Endodermal cell (in vitro differentiated cells): Measurements from ENCODE around the gene PLCH2. TPM values are rescaled to one million over a fixed set of nuclear protein-coding genes. Genes with fewer than 3 reads are reported as not detected.

Source experiments
- DNase-seq: peaks from one replicate; pipeline ENCODE4 v3.0.0-alpha.2; 2017
- H3K27ac ChIP-seq: 2 replicates; pipeline ENCODE4 v1.5.1; 2013; ENCODE audit warnings: mild to moderate bottlenecking, low read depth, low read length, moderate library complexity
- H3K27me3 ChIP-seq: 2 replicates; pipeline ENCODE4 v1.6.1; 2013; ENCODE audit warnings: mild to moderate bottlenecking, low read length, moderate library complexity; ENCODE audit not compliant: insufficient read depth, control insufficient read depth, poor library complexity, severe bottlenecking
- H3K36me3 ChIP-seq: 2 replicates; pipeline ENCODE4 v1.7.0; 2013; ENCODE audit warnings: mild to moderate bottlenecking, low read length, moderate library complexity; ENCODE audit not compliant: control insufficient read depth, insufficient read depth
- H3K4me1 ChIP-seq: one replicate; pipeline ENCODE4 v1.7.0; 2013; ENCODE audit warnings: low read length; ENCODE audit not compliant: control insufficient read depth, insufficient read depth
- H3K4me3 ChIP-seq: 2 replicates; pipeline ENCODE4 v1.5.1; 2013; ENCODE audit warnings: mild to moderate bottlenecking, low read length, moderate library complexity
- H3K9ac ChIP-seq: 2 replicates; pipeline ENCODE4 v1.6.1; 2013; ENCODE audit warnings: mild to moderate bottlenecking, low read length, moderate library complexity; ENCODE audit not compliant: poor library complexity, severe bottlenecking; ENCODE audit errors: extremely low read depth
- H3K9me3 ChIP-seq: 2 replicates; pipeline ENCODE4 v1.6.1; 2013; ENCODE audit warnings: mild to moderate bottlenecking, low read length, moderate library complexity; ENCODE audit not compliant: control insufficient read depth
- H3K27ac Mint-ChIP-seq: 2 replicates; pipeline ENCODE4 v1.8.0; 2020; ENCODE audit warnings: mixed read lengths
- H3K27me3 Mint-ChIP-seq: 2 replicates; pipeline ENCODE4 v1.8.0; 2021; ENCODE audit warnings: mild to moderate bottlenecking, mixed read lengths; ENCODE audit not compliant: insufficient read depth
- H3K36me3 Mint-ChIP-seq: 2 replicates; pipeline ENCODE4 v1.8.0; 2020; ENCODE audit warnings: low read depth, mixed read lengths
- H3K4me1 Mint-ChIP-seq: 2 replicates; pipeline ENCODE4 v1.8.0; 2020; ENCODE audit warnings: mixed read lengths
- H3K4me3 Mint-ChIP-seq: 2 replicates; pipeline ENCODE4 v1.8.0; 2020; ENCODE audit warnings: mild to moderate bottlenecking, moderate library complexity, mixed read lengths
- H3K9me3 Mint-ChIP-seq: 2 replicates; pipeline ENCODE4 v1.8.0; 2020; ENCODE audit warnings: mild to moderate bottlenecking, mixed read lengths
- CTCF ChIP-seq: fragments of 200-600 bp; sonication (generic); conservative IDR thresholded peaks from 2 replicates; pipeline ENCODE4 v1.5.0; 2021; ENCODE audit warnings: antibody characterized with exemption, mild to moderate bottlenecking
- WGBS, 2 experiments: methylation state at CpG; one replicate each; pipeline versions ENCODE4 v1.1.5 to v1.1.7; 2013; ENCODE audit warnings: missing lambda C conversion rate in 2 of 2, mixed read lengths in 1 of 2; ENCODE audit not compliant: insufficient coverage in 1 of 2, insufficient read length in 1 of 2; 5-methylcytosine and 5-hydroxymethylcytosine counted together
- total RNA-seq, 2 donors: library from RNA; stranded (reverse); fragmentation: NEBNext Ultra II Directional in 1 of 2; extraction: Animal tissue kit (Norgen Biotek cat#: 25700) in 1 of 2; gene quantifications; 2 replicates in 1 of 2; 3 replicates in 1 of 2; pipeline ENCODE4 v1.2.1, GENCODE V29; 2021

The PLCH2 gene
- total RNA-seq, 2 donors from 2014 or later, result 0.18 to 0.31 TPM

- no peaks in the 10 kb centered on the region for H3K9me3 ChIP-seq
- H3K9ac ChIP-seq, result no peak overlapping the region
- H3K36me3 ChIP-seq, result no peaks in the 10 kb centered on the region
- no peak for TF ChIP-seq CTCF
- no peak overlapping the region for H3K27ac Mint-ChIP-seq
- no peaks in the 10 kb centered on the region for H3K36me3 Mint-ChIP-seq
- no peaks in the 10 kb centered on the region for H3K9me3 Mint-ChIP-seq
- DNase-seq, result no peak
- peaks cover 6% of the 10 kb centered on the region for H3K4me1 Mint-ChIP-seq
- no peak overlapping the region for H3K4me3 ChIP-seq
- H3K27me3 Mint-ChIP-seq, result peaks cover 80% of the 10 kb centered on the region
- peak overlapping the region; percentile 87 for H3K27ac ChIP-seq
- H3K4me1 ChIP-seq, result peaks cover 3% of the 10 kb centered on the region
- no peak overlapping the region for H3K4me3 Mint-ChIP-seq
- peaks cover 84% of the 10 kb centered on the region for H3K27me3 ChIP-seq
- 87 to 100% methylated on average over 1 to 11 of the region's 11 CpGs for WGBS, 2 experiments
Measured at GRCh38 chr1:2533365-2533764, 57.3 kb downstream of the PLCH2 start.

- no peak overlapping the region for H3K27ac ChIP-seq
- Mint-ChIP-seq H3K27me3 (peaks cover 81% of the 10 kb centered on the region), H3K27ac (no peak overlapping the region), H3K9me3 (no peaks in the 10 kb centered on the region), H3K36me3 (no peaks in the 10 kb centered on the region), H3K4me3 (no peak overlapping the region), H3K4me1 (peaks cover 6% of the 10 kb centered on the region)
- 72% methylated on average over 7 of the region's 7 CpGs; no CpG with 5 or more reads in 1 of the 2 experiments for WGBS, 2 experiments
- no peak overlapping the region for H3K9ac ChIP-seq
- H3K27me3 ChIP-seq, result peaks cover 84% of the 10 kb centered on the region
- H3K9me3 ChIP-seq, result no peaks in the 10 kb centered on the region
- no peak overlapping the region for H3K4me3 ChIP-seq
- no peak for TF ChIP-seq CTCF
- no peaks in the 10 kb centered on the region for H3K36me3 ChIP-seq
- DNase-seq, result no peak
- H3K4me1 ChIP-seq, result peaks cover 3% of the 10 kb centered on the region
Measured at GRCh38 chr1:2534315-2534686, 58.2 kb downstream of the PLCH2 start.

- H3K36me3 ChIP-seq, result no peaks in the 10 kb centered on the region
- H3K27ac ChIP-seq, result no peak overlapping the region
- no peak for TF ChIP-seq CTCF
- no peaks in the 10 kb centered on the region for H3K36me3 Mint-ChIP-seq
- no peaks in the 10 kb centered on the region for H3K9me3 Mint-ChIP-seq
- H3K4me1 ChIP-seq, result peaks cover 3% of the 10 kb centered on the region
- H3K9me3 ChIP-seq, result no peaks in the 10 kb centered on the region
- no peak overlapping the region for H3K9ac ChIP-seq
- peaks cover 78% of the 10 kb centered on the region for H3K27me3 Mint-ChIP-seq
- H3K4me1 Mint-ChIP-seq, result peaks cover 6% of the 10 kb centered on the region
- no peak overlapping the region for H3K4me3 ChIP-seq
- no peak overlapping the region for H3K4me3 Mint-ChIP-seq
- no peak overlapping the region for H3K27ac Mint-ChIP-seq
- WGBS, 2 experiments, result 56 to 70% methylated on average over 7 to 18 of the region's 18 CpGs
- H3K27me3 ChIP-seq, result peaks cover 81% of the 10 kb centered on the region
- peak; percentile 81 for DNase-seq
Measured at GRCh38 chr1:2534687-2535441, 58.8 kb downstream of the PLCH2 start.
